Measurements from ENCODE around the gene EHBP1L1. TPM values are rescaled to one million over a fixed set of nuclear protein-coding genes. Genes with fewer than 3 reads are reported as not detected.

EHBP1L1 gene
- total RNA-seq, 1 donor from 2014 or later = 10.1 TPM

GRCh38 chr11:65624931-65625627 lies 49.2 kb downstream of the EHBP1L1 start:
- Histone ChIP-seq H3K27ac (ENCODE audit: low read depth, low read length) (no peak overlapping the region), H3K27me3 (ENCODE audit: insufficient read depth, low read length) (no peaks in the 10 kb centered on the region), H3K4me3 (ENCODE audit: insufficient read depth, low read depth, low read length) (no peak overlapping the region), H3K9me3 (ENCODE audit: insufficient read depth, low read depth, low read length) (no peaks in the 10 kb centered on the region), H4K20me1 (ENCODE audit: insufficient read depth, low read length) (peaks cover 32% of the 10 kb centered on the region), H3K36me3 (ENCODE audit: insufficient read depth, low read length) (peaks cover 20% of the 10 kb centered on the region), H3K9ac (ENCODE audit: low read length) (no peak overlapping the region), H3K4me1 (ENCODE audit: insufficient read depth, low read length) (no peaks in the 10 kb centered on the region), H2AFZ (ENCODE audit: low read depth, low read length) (no peak overlapping the region), H3K4me2 (ENCODE audit: low read length) (no peak overlapping the region), H3K79me2 (ENCODE audit: insufficient read depth, low read length) (peaks cover 17% of the 10 kb centered on the region)
- no peaks in the 10 kb centered on the region for H3K4me1 Mint-ChIP-seq (ENCODE audit: low read depth, unreplicated experiment)
- no peak for FAIRE-seq
- TF ChIP-seq, protein P1, sequence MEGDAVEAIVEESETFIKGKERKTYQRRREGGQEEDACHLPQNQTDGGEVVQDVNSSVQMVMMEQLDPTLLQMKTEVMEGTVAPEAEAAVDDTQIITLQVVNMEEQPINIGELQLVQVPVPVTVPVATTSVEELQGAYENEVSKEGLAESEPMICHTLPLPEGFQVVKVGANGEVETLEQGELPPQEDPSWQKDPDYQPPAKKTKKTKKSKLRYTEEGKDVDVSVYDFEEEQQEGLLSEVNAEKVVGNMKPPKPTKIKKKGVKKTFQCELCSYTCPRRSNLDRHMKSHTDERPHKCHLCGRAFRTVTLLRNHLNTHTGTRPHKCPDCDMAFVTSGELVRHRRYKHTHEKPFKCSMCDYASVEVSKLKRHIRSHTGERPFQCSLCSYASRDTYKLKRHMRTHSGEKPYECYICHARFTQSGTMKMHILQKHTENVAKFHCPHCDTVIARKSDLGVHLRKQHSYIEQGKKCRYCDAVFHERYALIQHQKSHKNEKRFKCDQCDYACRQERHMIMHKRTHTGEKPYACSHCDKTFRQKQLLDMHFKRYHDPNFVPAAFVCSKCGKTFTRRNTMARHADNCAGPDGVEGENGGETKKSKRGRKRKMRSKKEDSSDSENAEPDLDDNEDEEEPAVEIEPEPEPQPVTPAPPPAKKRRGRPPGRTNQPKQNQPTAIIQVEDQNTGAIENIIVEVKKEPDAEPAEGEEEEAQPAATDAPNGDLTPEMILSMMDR (IDR thresholded peaks at IDR 0.05; ENCODE audit: insufficient read depth, low read depth, low read length) = no peak
- TF ChIP-seq EZH2 (IDR thresholded peaks at IDR 0.05; ENCODE audit: insufficient read depth, low read length) = no peak
- H3K4me3 Mint-ChIP-seq (ENCODE audit: unreplicated experiment) = no peak overlapping the region
- no peak for DNase-seq (ENCODE audit: low read depth)
- H3K9me3 Mint-ChIP-seq (ENCODE audit: unreplicated experiment) = no peaks in the 10 kb centered on the region
- H3K36me3 Mint-ChIP-seq (ENCODE audit: low read depth, unreplicated experiment) = peaks cover 4% of the 10 kb centered on the region
- H3K27me3 Mint-ChIP-seq (ENCODE audit: low read depth, unreplicated experiment) = no peaks in the 10 kb centered on the region
- no peak overlapping the region for H3K27ac Mint-ChIP-seq (ENCODE audit: unreplicated experiment)

DNA sequence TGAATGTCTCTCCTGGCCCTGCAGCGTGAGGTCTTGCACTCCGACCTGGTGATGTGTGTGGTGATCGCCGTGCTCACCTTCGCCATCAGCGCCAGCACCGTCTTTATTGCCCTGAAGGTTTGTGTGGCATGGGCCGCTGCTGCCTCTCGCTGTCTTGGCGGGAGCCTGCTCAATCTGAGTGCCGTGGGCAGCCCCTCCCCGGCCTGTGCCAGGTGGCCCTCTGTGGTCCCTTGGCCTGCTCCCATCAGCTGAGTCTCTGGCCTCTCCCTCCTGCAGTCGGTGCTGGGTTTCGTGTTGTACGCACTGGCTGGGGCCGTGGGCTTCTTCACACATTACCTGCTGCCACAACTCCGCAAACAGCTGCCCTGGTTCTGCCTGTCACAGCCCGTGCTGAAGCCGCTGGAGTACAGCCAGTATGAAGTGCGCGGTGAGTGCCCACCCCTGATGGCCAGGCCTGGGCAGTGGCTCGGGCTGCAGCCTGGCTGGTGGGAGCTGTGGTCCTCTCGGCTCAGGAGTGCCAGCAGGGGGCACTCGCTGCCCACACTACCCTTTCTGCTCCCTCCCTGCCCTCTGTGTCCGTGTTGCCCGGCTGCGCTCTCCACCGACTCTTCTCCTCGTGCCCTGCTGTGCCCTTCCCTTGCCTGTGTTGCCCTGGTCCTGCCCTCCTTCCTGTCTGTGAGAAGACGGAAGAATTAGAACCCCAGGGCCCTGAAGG lies 49.9 kb downstream of the EHBP1L1 start:
- Histone ChIP-seq H3K27me3 (ENCODE audit: insufficient read depth, low read length) (no peaks in the 10 kb centered on the region), H3K9me3 (ENCODE audit: insufficient read depth, low read depth, low read length) (no peaks in the 10 kb centered on the region), H3K27ac (ENCODE audit: low read depth, low read length) (no peak overlapping the region), H3K4me2 (ENCODE audit: low read length) (no peak overlapping the region), H3K9ac (ENCODE audit: low read length) (no peak overlapping the region), H2AFZ (ENCODE audit: low read depth, low read length) (no peak overlapping the region), H3K4me1 (ENCODE audit: insufficient read depth, low read length) (no peaks in the 10 kb centered on the region), H3K79me2 (ENCODE audit: insufficient read depth, low read length) (peaks cover 11% of the 10 kb centered on the region), H3K4me3 (ENCODE audit: insufficient read depth, low read depth, low read length) (no peak overlapping the region), H3K36me3 (ENCODE audit: insufficient read depth, low read length) (peaks cover 17% of the 10 kb centered on the region), H4K20me1 (ENCODE audit: insufficient read depth, low read length) (peaks cover 33% of the 10 kb centered on the region)
- TF ChIP-seq, protein P1 (IDR thresholded peaks at IDR 0.05; ENCODE audit: insufficient read depth, low read depth, low read length) = peak; percentile 27
- no peak for TF ChIP-seq EZH2 (IDR thresholded peaks at IDR 0.05; ENCODE audit: insufficient read depth, low read length)
- H3K4me3 Mint-ChIP-seq (ENCODE audit: unreplicated experiment) = no peak overlapping the region
- no peaks in the 10 kb centered on the region for H3K9me3 Mint-ChIP-seq (ENCODE audit: unreplicated experiment)
- H3K36me3 Mint-ChIP-seq (ENCODE audit: low read depth, unreplicated experiment) = peaks cover 4% of the 10 kb centered on the region
- no peak for DNase-seq (ENCODE audit: low read depth)
- no peaks in the 10 kb centered on the region for H3K27me3 Mint-ChIP-seq (ENCODE audit: low read depth, unreplicated experiment)
- no peak overlapping the region for H3K27ac Mint-ChIP-seq (ENCODE audit: unreplicated experiment)
- H3K4me1 Mint-ChIP-seq (ENCODE audit: low read depth, unreplicated experiment) = no peaks in the 10 kb centered on the region
- FAIRE-seq = no peak

- Mint-ChIP-seq H3K4me1 (ENCODE audit: low read depth, unreplicated experiment) (no peaks in the 10 kb centered on the region), H3K27me3 (ENCODE audit: low read depth, unreplicated experiment) (no peaks in the 10 kb centered on the region), H3K36me3 (ENCODE audit: low read depth, unreplicated experiment) (peaks cover 3% of the 10 kb centered on the region), H3K4me3 (ENCODE audit: unreplicated experiment) (no peak overlapping the region), H3K27ac (ENCODE audit: unreplicated experiment) (no peak overlapping the region), H3K9me3 (ENCODE audit: unreplicated experiment) (no peaks in the 10 kb centered on the region)
- DNase-seq (ENCODE audit: low read depth) = no peak
- Histone ChIP-seq H3K9me3 (ENCODE audit: insufficient read depth, low read depth, low read length) (no peaks in the 10 kb centered on the region), H3K4me2 (ENCODE audit: low read length) (no peak overlapping the region), H3K79me2 (ENCODE audit: insufficient read depth, low read length) (peaks cover 6% of the 10 kb centered on the region), H3K4me3 (ENCODE audit: insufficient read depth, low read depth, low read length) (no peak overlapping the region), H3K36me3 (ENCODE audit: insufficient read depth, low read length) (peaks cover 22% of the 10 kb centered on the region), H3K27me3 (ENCODE audit: insufficient read depth, low read length) (no peaks in the 10 kb centered on the region), H4K20me1 (ENCODE audit: insufficient read depth, low read length) (peaks cover 42% of the 10 kb centered on the region), H2AFZ (ENCODE audit: low read depth, low read length) (no peak overlapping the region), H3K27ac (ENCODE audit: low read depth, low read length) (no peak overlapping the region), H3K4me1 (ENCODE audit: insufficient read depth, low read length) (no peaks in the 10 kb centered on the region), H3K9ac (ENCODE audit: low read length) (no peak overlapping the region)
- no peak for FAIRE-seq
- TF ChIP-seq, protein P1 (IDR thresholded peaks at IDR 0.05; ENCODE audit: insufficient read depth, low read depth, low read length) = no peak
- no peak for TF ChIP-seq EZH2 (IDR thresholded peaks at IDR 0.05; ENCODE audit: insufficient read depth, low read length)
Observed at GRCh38 chr11:65627202-65627601, 51.3 kb downstream of the EHBP1L1 start.
